Measurements from ENCODE around the gene MRPS9.
A peak's percentile ranks its signal among the peaks of the same experiment; 100 is the strongest.

The MRPS9 gene

GRCh38 chr2:105139556-105140239 lies 101.8 kb downstream of the MRPS9 start:
- TF ChIP-seq CTCF (conservative IDR thresholded peaks at IDR 0.05; ENCODE audit: low read depth, low read length), result no peak
- no peak overlapping the region for H3K4me3 ChIP-seq (ENCODE audit: low read length)
- DNase-seq (ENCODE audit: low read depth), result no peak

- TF ChIP-seq CTCF (conservative IDR thresholded peaks at IDR 0.05; ENCODE audit: low read depth, low read length), result no peak
- no peak for DNase-seq (ENCODE audit: low read depth)
- H3K4me3 ChIP-seq (ENCODE audit: low read length), result no peak overlapping the region
Observed at GRCh38 chr2:105140240-105140568, 102.3 kb downstream of the MRPS9 start.

- TF ChIP-seq CTCF (conservative IDR thresholded peaks at IDR 0.05; ENCODE audit: low read depth, low read length), result no peak
- no peak overlapping the region for H3K4me3 ChIP-seq (ENCODE audit: low read length)
- no peak for DNase-seq (ENCODE audit: low read depth)
Observed at GRCh38 chr2:105141099-105141614, 103.3 kb downstream of the MRPS9 start.

GRCh38 chr2:105142239-105142638 lies 104.4 kb downstream of the MRPS9 start:
- no peak for DNase-seq (ENCODE audit: low read depth)

GRCh38 chr2:105143094-105143466 lies 105.2 kb downstream of the MRPS9 start:
- H3K4me3 ChIP-seq (ENCODE audit: low read length), result peak overlapping the region; percentile 48

More at GRCh38 chr2:105142239-105142638, 104.4 kb downstream of the MRPS9 start:
- H3K4me3 ChIP-seq (ENCODE audit: low read length), result no peak overlapping the region
- no peak for TF ChIP-seq CTCF (conservative IDR thresholded peaks at IDR 0.05; ENCODE audit: low read depth, low read length)

GRCh38 chr2:105143467-105144151 lies 105.7 kb downstream of the MRPS9 start:
- H3K4me3 ChIP-seq (ENCODE audit: low read length), result peak overlapping the region; percentile 48
- no peak for TF ChIP-seq CTCF (conservative IDR thresholded peaks at IDR 0.05; ENCODE audit: low read depth, low read length)
- no peak for DNase-seq (ENCODE audit: low read depth)

More at GRCh38 chr2:105143094-105143466, 105.2 kb downstream of the MRPS9 start:
- no peak for DNase-seq (ENCODE audit: low read depth)
- TF ChIP-seq CTCF (conservative IDR thresholded peaks at IDR 0.05; ENCODE audit: low read depth, low read length), result no peak

All from retinal pigment epithelial cell (primary cell).